Smooth muscle cell (in vitro differentiated cells): ENCODE results near the gene BMP2. TPM values are rescaled to one million over a fixed set of nuclear protein-coding genes. Genes with fewer than 3 reads are reported as not detected.
A peak's percentile ranks its signal among the peaks of the same experiment; 100 is the strongest.

Source experiments
- DNase-seq: peaks from one replicate; lab custom pipeline; 2025; ENCODE audit not compliant: unreplicated experiment; lab: John Stamatoyannopoulos, UW
- H2AFZ ChIP-seq: fragments of 200-600 bp; sonication (generic); 2 replicates; pipeline ENCODE4 v1.6.0; 2016; ENCODE audit warnings: antibody characterized with exemption, low read depth, mild to moderate bottlenecking
- H3F3A ChIP-seq: fragments of 200-600 bp; sonication (generic); 2 replicates; pipeline ENCODE4 v1.6.0; 2017; ENCODE audit warnings: antibody characterized with exemption, low read depth
- H3K27ac ChIP-seq: fragments of 200-600 bp; sonication (generic); 2 replicates; pipeline ENCODE4 v1.5.1; 2016; ENCODE audit warnings: low read depth, mild to moderate bottlenecking
- H3K27me3 ChIP-seq: fragments of 200-600 bp; sonication (generic); 2 replicates; pipeline ENCODE4 v1.6.1; 2016; ENCODE audit warnings: low read depth, mild to moderate bottlenecking
- H3K36me3 ChIP-seq: fragments of 200-600 bp; sonication (generic); 2 replicates; pipeline ENCODE4 v1.5.1; 2016; ENCODE audit warnings: low read depth
- H3K4me1 ChIP-seq: fragments of 200-600 bp; sonication (generic); 2 replicates; pipeline ENCODE4 v1.5.1; 2016; ENCODE audit warnings: low read depth
- H3K4me2 ChIP-seq: fragments of 200-600 bp; sonication (generic); 2 replicates; pipeline ENCODE4 v1.6.0; 2016; ENCODE audit warnings: mild to moderate bottlenecking
- H3K4me3 ChIP-seq: fragments of 200-600 bp; sonication (generic); 2 replicates; pipeline ENCODE4 v1.5.1; 2016; ENCODE audit warnings: mild to moderate bottlenecking
- H3K79me2 ChIP-seq: fragments of 200-600 bp; sonication (generic); 2 replicates; pipeline ENCODE4 v1.6.0; 2016; ENCODE audit warnings: low read depth, mild to moderate bottlenecking
- H3K9ac ChIP-seq: fragments of 200-600 bp; sonication (generic); 2 replicates; pipeline ENCODE4 v1.6.0; 2016; ENCODE audit warnings: low read depth
- H3K9me3 ChIP-seq: fragments of 200-600 bp; sonication (generic); replicated peaks from 2 replicates; pipeline ENCODE4 v1.5.1; 2016; ENCODE audit warnings: low read depth
- H4K20me1 ChIP-seq: fragments of 200-600 bp; sonication (generic); 2 replicates; pipeline ENCODE4 v1.6.0; 2016; ENCODE audit warnings: low read depth
- CTCF ChIP-seq: fragments of 200-600 bp; sonication (generic); IDR thresholded peaks from 2 replicates; pipeline ENCODE4 v1.5.1; 2017; ENCODE audit warnings: borderline replicate concordance, mild to moderate bottlenecking, antibody characterized with exemption; ENCODE audit not compliant: insufficient read depth, poor library complexity, severe bottlenecking
- WGBS: methylation state at CpG from one replicate; pipeline ENCODE4 v1.1.7; 2016; ENCODE audit warnings: low lambda C conversion rate; 5-methylcytosine and 5-hydroxymethylcytosine counted together
- polyA plus RNA-seq: library from polyadenylated mRNA; unstranded; fragments of >200 nt; fragmentation: Nextera tagmentation; extraction: Ambion mirVana; gene quantifications from 2 replicates; pipeline ENCODE4 v1.2.1, GENCODE V29; 2016
- total RNA-seq: library from RNA; depleted of rRNA; stranded (reverse); fragments of >200 nt; gene quantifications from 2 replicates; pipeline ENCODE4 v1.2.3, GENCODE V29; 2014

Gene BMP2
- total and polyA plus RNA-seq, 2 experiments from 2014 or later = 10.6 to 17.8 TPM

GRCh38 chr20:6740096-6740495, 27.4 kb upstream of the BMP2 start:
- Histone ChIP-seq H3K9ac (no peak overlapping the region), H3K79me2 (no peaks in the 10 kb centered on the region), H2AFZ (no peak overlapping the region), H3K27ac (no peak overlapping the region), H4K20me1 (no peaks in the 10 kb centered on the region), H3K4me1 (no peaks in the 10 kb centered on the region), H3K36me3 (no peaks in the 10 kb centered on the region), H3K4me2 (no peak overlapping the region), H3F3A (no peaks in the 10 kb centered on the region), H3K4me3 (no peak overlapping the region), H3K27me3 (no peaks in the 10 kb centered on the region), H3K9me3 (no peaks in the 10 kb centered on the region)
- WGBS = 94% methylated on average over 3 of the region's 3 CpGs
- no peak for DNase-seq
- TF ChIP-seq CTCF = no peak

- Histone ChIP-seq H3K9ac (no peak overlapping the region), H3K4me3 (no peak overlapping the region), H3K4me1 (no peaks in the 10 kb centered on the region), H3K4me2 (no peak overlapping the region), H3K27ac (no peak overlapping the region), H3K27me3 (no peaks in the 10 kb centered on the region), H3K36me3 (no peaks in the 10 kb centered on the region), H3F3A (no peaks in the 10 kb centered on the region), H2AFZ (no peak overlapping the region), H4K20me1 (no peaks in the 10 kb centered on the region), H3K9me3 (no peaks in the 10 kb centered on the region), H3K79me2 (no peaks in the 10 kb centered on the region)
- no peak for DNase-seq
- WGBS = 93% methylated on average over 1 of the region's 1 CpG
- TF ChIP-seq CTCF = no peak
Observed at GRCh38 chr20:6744180-6744579, 23.3 kb upstream of the BMP2 start.

GRCh38 chr20:6744805-6745204, 22.7 kb upstream of the BMP2 start:
- TF ChIP-seq CTCF = no peak
- DNase-seq = no peak
- Histone ChIP-seq H2AFZ (peak overlapping the region; percentile 22), H3K4me1 (no peaks in the 10 kb centered on the region), H3K27ac (no peak overlapping the region), H3K4me3 (no peak overlapping the region), H3K4me2 (no peak overlapping the region), H3F3A (no peaks in the 10 kb centered on the region), H4K20me1 (no peaks in the 10 kb centered on the region), H3K79me2 (no peaks in the 10 kb centered on the region), H3K9ac (no peak overlapping the region), H3K36me3 (no peaks in the 10 kb centered on the region), H3K9me3 (no peaks in the 10 kb centered on the region), H3K27me3 (no peaks in the 10 kb centered on the region)
- WGBS = 52% methylated on average over 4 of the region's 4 CpGs

GRCh38 chr20:6746901-6747609, 20.4 kb upstream of the BMP2 start:
- no peaks in the 10 kb centered on the region for H3K79me2 ChIP-seq
- no peak for TF ChIP-seq CTCF
- H3K4me2 ChIP-seq = no peak overlapping the region
- no peaks in the 10 kb centered on the region for H3K4me1 ChIP-seq
- no peak overlapping the region for H2AFZ ChIP-seq
- H3K9me3 ChIP-seq = no peaks in the 10 kb centered on the region
- H3F3A ChIP-seq = no peaks in the 10 kb centered on the region
- no peaks in the 10 kb centered on the region for H3K36me3 ChIP-seq
- WGBS = 83% methylated on average over 6 of the region's 6 CpGs
- H3K27ac ChIP-seq = no peak overlapping the region
- H3K27me3 ChIP-seq = no peaks in the 10 kb centered on the region
- H4K20me1 ChIP-seq = no peaks in the 10 kb centered on the region
- H3K4me3 ChIP-seq = no peak overlapping the region
- no peak for DNase-seq
- H3K9ac ChIP-seq = no peak overlapping the region
